GM12892 (cell line): ENCODE data around the gene BAIAP2.

Experiments used
- DNase-seq: peaks from one replicate; pipeline ENCODE4 v3.0.0; 2011; ENCODE audit not compliant: insufficient read length
- FAIRE-seq: peaks from 2 replicates; lab custom pipeline; 2011; peaks lifted over from hg19 to GRCh38; lab: Jason Lieb, UNC
- POLR2A ChIP-seq: IDR thresholded peaks from 2 replicates; pipeline ENCODE4 v1.6.1; 2011; ENCODE audit warnings: low read depth, low read length, control low read depth
- POLR2AphosphoS5 ChIP-seq: IDR thresholded peaks from 2 replicates; pipeline ENCODE4 v1.6.1; 2011; ENCODE audit warnings: low read depth, low read length, control low read depth
- TAF1 ChIP-seq: IDR thresholded peaks from 2 replicates; pipeline ENCODE4 v1.6.1; 2011; ENCODE audit warnings: low read depth, mild to moderate bottlenecking, control low read depth, low read length, borderline replicate concordance

BAIAP2 gene

DNA sequence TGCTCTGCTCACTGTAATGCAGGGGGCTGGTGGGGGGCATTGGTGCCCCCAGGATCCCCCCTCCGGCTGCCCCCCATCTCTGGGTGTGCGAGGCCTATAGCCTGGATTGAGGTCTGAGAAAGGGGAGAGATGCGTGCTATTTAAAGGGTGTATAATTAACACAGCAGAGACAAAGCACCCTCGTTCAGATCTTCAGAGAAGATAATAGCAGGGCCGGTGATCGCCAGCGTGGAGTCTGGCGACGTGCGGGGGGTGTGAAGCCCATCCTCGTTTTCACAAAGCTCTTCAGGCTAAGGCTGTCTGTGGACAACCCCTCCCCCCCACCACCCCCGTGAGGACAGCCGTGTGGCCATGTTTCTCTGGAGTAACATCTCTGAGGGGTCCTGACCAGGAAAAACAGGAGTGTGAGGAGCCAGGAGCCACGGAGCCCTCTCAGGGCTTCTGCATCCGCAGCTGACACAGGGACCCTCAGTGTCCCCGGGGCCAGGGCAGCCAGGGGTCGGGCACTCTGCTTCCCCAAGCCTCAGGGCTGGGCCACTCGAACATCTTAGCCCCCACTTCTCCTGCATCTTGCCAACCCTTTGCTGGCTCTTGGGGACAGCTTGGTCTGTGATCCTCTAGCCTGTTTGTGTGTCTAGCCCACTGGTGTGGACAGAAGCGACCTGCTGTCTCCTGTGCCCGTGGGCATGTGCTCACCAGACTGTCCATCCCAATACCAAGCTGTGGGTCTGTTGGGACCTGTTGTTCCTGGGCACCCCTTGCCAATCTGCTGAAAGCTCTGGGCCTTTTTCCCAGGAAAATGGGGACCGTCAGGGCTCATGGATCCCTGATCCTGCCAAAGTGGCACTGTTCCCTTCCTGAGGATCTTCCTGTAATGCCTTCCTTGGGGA, 58.9 kb downstream of the BAIAP2 start:
- FAIRE-seq, result no peak
- TF ChIP-seq POLR2A (no peak), POLR2AphosphoS5 (no peak), TAF1 (no peak)
- DNase-seq, result no peak

DNA sequence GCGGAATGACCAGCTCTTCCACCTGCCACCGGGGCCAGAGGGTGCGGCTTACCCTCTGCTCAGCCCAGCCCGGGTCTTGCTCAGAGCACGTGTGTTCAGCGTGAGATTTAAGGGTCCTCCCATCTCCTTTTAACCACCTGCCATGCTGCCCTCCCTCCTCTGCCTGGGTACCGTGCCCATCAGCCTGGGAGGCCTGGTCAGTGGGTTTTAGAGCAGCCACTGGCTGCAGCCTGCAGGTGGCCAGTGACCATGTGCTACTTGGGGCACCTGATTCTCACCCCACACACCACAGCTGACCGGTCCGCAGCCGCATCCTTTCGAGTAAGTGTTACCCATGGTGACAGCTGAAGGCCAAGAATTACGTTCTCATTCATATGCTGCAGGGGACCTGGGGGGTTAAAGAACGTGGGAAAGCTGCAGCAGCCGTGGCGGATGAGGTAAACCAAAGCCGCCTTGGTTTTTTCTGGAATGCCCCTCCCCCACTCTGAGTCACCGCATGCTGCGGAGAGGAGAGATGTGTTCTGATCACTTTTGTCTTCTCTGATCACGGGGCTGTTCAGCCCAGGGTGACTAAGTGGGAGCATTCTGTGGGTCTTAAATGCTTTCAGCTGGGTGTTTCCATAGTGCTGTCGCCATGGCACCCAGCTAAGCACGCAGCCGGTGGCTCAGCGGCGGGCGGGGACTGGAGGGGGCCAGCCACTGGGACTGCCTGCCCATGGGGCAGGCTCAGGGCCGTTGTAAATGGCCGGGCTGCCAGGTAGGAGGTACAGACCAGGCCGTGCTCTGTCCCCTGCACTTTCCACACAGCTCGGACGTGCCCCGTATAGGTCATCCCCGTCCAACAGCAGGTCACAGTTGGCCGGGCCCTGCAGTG, 59.8 kb downstream of the BAIAP2 start:
- no peak for DNase-seq
- no peak for FAIRE-seq
- TF ChIP-seq POLR2A (no peak), POLR2AphosphoS5 (no peak), TAF1 (no peak)

DNA sequence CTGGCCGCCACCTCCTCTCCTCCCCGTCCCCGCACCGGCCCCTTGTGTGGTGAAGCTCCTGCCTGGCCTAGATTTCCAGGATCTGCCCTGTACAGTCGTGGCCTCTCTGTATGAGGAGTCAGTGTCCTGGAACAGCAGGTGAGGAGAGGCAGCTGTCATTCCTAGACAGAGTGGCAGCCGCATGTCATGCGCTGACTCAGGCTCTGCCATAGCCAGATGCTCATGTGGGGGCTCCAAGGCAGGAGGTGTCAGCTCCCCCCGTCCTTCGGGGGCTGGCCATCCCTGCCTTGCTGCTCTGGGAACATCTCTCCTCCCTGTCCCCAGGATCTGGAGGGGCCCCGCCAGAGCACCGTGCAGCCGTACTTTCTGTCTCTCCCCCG, 60.4 kb downstream of the BAIAP2 start:
- TF ChIP-seq POLR2A (no peak), POLR2AphosphoS5 (no peak), TAF1 (no peak)
- FAIRE-seq (no peak), DNase-seq (no peak)

DNA sequence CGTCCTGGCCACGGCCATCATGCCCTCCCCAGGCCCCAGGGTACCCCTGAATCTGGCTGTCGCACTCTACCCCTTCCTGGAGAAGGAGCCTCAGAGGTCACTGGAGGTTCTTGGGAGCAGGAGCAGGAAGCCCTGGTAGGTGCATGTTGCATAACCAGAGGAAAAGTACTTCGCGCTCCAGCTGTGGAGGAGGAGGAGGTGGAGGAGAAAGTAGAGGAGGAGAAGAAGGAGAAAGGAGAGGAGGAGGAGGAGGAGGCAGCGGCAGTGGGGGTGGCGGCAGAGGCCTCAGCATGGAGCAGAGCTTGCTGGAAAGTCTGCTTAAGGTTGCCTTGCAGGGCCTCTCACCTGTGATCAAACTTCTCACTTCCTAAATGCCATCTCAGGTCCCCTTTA, 61.8 kb downstream of the BAIAP2 start:
- FAIRE-seq, result no peak
- DNase-seq, result no peak
- TF ChIP-seq TAF1, result no peak
- no peak for TF ChIP-seq POLR2A
- TF ChIP-seq POLR2AphosphoS5, result no peak

DNA sequence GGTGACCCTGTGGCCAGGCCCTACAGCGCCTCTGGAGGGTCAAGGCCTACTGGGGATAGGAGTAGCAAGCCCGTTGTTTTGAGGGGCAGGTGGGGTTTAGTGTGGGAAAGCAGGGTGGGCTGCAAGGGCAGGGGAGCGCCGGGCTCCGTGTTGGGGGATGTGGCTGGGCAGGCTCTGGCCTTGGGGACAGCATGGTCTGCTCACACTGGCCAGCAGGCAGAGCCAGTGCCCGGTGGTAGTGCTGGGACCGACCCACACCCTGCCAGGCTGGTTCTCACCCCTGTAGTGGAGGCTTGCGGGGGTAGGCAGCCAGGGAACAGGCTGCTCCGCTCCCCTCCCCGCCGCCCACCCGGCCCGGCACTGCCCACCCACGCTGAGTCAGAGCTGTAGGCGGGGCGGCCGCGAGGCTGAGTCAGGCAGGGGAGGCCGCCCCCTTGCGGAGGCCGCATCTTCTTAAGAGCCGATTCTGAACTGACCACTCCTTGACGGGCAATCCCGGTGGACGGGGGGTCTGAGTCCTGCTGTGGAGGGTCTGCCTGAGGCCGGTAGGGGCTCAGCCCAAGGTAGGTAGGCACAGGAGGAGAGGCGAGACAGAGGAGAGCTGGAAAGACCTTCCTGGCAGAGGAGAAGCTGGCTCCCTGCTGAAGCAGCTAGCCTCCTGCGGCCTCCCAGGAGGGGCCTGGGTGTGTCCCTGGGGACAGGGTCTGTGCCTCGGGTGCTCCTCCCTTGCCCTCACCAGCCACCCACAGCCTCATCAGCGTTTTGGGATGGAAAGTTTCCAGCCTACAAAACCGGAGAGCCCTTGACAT, 62.4 kb downstream of the BAIAP2 start:
- no peak for DNase-seq

DNA sequence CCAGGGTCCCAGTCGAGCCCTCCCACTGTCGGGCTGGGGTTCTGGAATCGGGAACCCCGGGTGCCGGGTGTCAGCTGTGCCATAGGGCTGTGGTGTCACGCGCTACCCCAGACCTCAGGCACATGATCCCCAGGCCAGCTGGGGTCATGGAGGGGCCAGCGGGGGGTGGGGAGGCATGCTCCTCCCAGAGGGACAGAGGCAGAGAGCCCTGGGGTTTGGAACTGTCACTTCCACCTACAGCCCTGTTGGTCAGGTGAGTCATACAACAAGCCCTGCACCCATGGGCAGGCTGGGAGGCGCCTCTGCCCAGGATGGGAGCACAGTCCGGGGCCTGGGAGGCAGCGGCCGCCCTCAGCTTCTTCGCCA, 63.0 kb downstream of the BAIAP2 start:
- DNase-seq (no peak), FAIRE-seq (no peak)
- TF ChIP-seq POLR2AphosphoS5 (no peak), POLR2A (no peak), TAF1 (no peak)

More for the DNA sequence above, 62.4 kb downstream of the BAIAP2 start:
- TF ChIP-seq POLR2A, result no peak
- no peak for TF ChIP-seq TAF1
- no peak for TF ChIP-seq POLR2AphosphoS5
- no peak for FAIRE-seq

DNA sequence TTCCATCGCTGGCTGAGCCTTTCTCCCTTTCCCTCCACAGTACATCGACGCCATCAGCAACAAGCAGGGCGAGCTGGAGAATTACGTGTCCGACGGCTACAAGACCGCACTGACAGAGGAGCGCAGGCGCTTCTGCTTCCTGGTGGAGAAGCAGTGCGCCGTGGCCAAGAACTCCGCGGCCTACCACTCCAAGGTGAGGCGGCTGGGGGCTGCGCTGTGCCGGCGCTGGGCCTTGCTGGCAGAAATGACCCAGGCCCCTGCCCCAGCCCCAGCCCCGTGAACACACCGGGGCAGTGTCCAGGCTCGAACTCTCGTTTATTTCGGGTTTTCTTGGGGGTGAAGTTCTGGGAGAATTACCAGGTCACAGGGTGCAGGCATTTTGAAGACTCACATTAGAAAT, 64.9 kb downstream of the BAIAP2 start:
- DNase-seq, result no peak
- FAIRE-seq, result no peak
- no peak for TF ChIP-seq POLR2A

DNA sequence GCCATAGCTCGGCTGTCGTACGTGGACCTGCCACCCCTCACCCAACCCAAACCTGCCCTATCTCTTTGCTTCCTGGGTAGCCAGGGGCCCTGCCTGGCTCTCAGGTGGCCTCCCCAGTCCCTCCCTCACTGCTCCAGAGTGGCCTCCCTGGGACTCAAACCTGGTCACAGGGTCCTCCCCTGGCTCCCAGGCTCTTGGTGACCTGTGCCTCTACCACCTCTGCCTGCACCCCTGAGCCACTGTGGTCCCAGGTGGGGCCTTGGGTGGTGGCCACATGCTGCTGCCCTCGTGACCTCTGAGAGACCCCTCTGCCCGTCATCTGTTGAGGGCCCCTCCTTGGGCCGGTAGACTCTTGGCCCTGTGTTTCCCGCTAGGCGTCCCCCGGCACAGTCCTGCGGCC, 65.7 kb downstream of the BAIAP2 start:
- FAIRE-seq, result no peak
- DNase-seq, result no peak
- TF ChIP-seq TAF1 (no peak), POLR2A (no peak), POLR2AphosphoS5 (no peak)

DNA sequence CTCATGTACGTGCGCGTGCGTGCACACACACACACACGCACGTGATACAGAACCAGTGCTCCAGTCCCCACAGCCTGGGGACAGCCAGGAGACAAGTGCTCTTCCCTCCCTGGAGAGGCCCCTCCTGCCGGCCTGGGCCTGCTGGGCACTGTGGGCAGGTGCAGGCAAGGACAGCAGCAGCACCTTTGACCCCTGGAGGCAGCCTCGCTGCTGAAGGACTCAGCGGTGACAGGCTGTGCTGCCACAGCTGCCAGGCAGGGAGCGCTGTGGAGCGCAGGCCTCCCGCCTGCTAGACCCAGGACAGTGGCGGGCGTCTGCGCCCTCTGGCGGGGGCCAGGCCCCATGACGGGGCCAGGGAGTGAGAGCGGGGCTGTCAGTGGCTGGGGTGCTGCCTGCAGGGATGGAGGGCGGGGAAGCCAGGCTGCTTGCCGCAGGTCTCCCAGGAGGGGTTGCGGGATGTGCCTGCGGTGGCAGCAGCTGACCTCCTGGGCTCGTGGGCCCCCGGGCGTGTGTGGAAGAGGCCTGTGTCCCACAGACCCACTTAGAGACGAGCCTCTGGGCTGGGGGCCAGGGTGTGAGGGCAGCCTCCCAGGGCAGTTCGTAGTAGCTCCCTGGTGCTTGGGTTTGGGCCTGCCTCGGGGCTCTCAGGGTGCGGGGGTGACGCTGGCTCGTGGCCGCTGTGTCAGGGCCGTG, 66.8 kb downstream of the BAIAP2 start:
- DNase-seq, result peak; percentile 100
- peak; percentile 98 for FAIRE-seq
- no peak for TF ChIP-seq POLR2A
- no peak for TF ChIP-seq TAF1
- no peak for TF ChIP-seq POLR2AphosphoS5

DNA sequence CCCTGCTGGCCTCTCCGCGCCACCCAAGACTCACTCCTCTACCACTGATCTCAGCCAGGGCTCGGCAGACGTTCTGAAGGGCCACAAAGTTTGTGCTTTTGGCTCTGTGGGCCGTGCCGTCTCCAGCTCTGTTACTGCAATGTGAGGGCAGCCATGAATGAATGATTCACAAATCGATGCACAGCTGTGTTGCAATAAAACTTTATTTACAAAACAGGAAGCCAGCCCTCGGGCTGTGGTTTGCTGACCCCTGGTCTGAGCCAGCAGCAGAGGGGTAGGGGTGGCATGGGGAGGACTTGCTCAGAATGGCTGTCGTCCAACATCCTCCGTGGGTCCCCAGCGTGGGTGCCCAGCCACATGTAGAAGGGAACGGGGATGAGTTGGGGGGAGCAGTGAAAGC, 67.4 kb downstream of the BAIAP2 start:
- no peak for FAIRE-seq
- DNase-seq, result no peak
- TF ChIP-seq POLR2A (no peak), POLR2AphosphoS5 (no peak), TAF1 (no peak)
